HEK293 (cell line): ENCODE measurements around the gene CXCL17.

Experiments
- CTCF ChIA-PET: fragments of 350-600 bp; formaldehyde crosslinking; extraction: SDS; loops from one replicate; lab custom pipeline; 2021; ENCODE audit warnings: antibody characterized with exemption; lab: Yijun Ruan, JAX
- POLR2A ChIA-PET: fragments of 300-600 bp; formaldehyde crosslinking; extraction: SDS; loops from one replicate; lab custom pipeline; 2020; ENCODE audit warnings: antibody characterized with exemption, inconsistent platforms; lab: Yijun Ruan, JAX
- H3K27ac ChIP-seq: fragments of 200-500 bp; sonication (Bioruptor generic); 2 replicates; pipeline ENCODE4 v1.5.1; 2014; ENCODE audit warnings: low read depth, low read length, control low read depth, inconsistent platforms; ENCODE audit errors: extremely low read depth
- H3K36me3 ChIP-seq, 2 experiments: fragments of 200-500 bp in 1 of 2; sonication (Bioruptor generic) in 1 of 2; 1 replicate in 1 of 2; 2 replicates in 1 of 2; pipeline ENCODE4 v1.5.1; 2014 to 2017; ENCODE audit warnings: inconsistent platforms in 2 of 2, low read length in 2 of 2; ENCODE audit not compliant: control insufficient read depth in 2 of 2, insufficient read depth in 1 of 2
- H3K4me1 ChIP-seq: fragments of 200-500 bp; sonication (Bioruptor generic); 2 replicates; pipeline ENCODE4 v1.5.1; 2014; ENCODE audit warnings: mild to moderate bottlenecking, low read length, inconsistent platforms; ENCODE audit not compliant: control insufficient read depth, insufficient read depth
- H3K4me3 ChIP-seq: 2 replicates; pipeline ENCODE4 v1.5.1; 2011; ENCODE audit warnings: low read depth, mild to moderate bottlenecking, control low read depth, low read length, moderate library complexity
- H3K9me3 ChIP-seq: fragments of 200-500 bp; sonication (Bioruptor generic); 2 replicates; pipeline ENCODE4 v1.5.1; 2014; ENCODE audit warnings: low read depth, low read length, inconsistent platforms; ENCODE audit not compliant: control insufficient read depth, insufficient read depth
- CTCF ChIP-seq: fragments of 450-650 bp; formaldehyde crosslinking; IDR thresholded peaks from 2 replicates; pipeline ENCODE4 v1.5.1; 2016; ENCODE audit warnings: missing biosample characterization, missing genetic modification characterization
- IKZF3 ChIP-seq: fragments of 450-650 bp; IDR thresholded peaks from 2 replicates; pipeline ENCODE4 v1.5.0; 2018; ENCODE audit warnings: missing biosample characterization, mild to moderate bottlenecking, missing genetic modification characterization, moderate library complexity
- KLF10 ChIP-seq: fragments of 450-650 bp; IDR thresholded peaks from 2 replicates; pipeline ENCODE4 v1.5.1; 2018; ENCODE audit warnings: missing biosample characterization, mild to moderate bottlenecking, missing genetic modification characterization
- KLF9 ChIP-seq: fragments of 450-650 bp; formaldehyde crosslinking; IDR thresholded peaks from 2 replicates; pipeline ENCODE4 v1.5.1; 2016; ENCODE audit warnings: missing biosample characterization, missing genetic modification characterization, low read depth
- MYNN ChIP-seq: fragments of 450-650 bp; formaldehyde crosslinking; IDR thresholded peaks from 2 replicates; pipeline ENCODE4 v1.5.1; 2016; ENCODE audit warnings: missing biosample characterization, missing genetic modification characterization, borderline replicate concordance
- PRDM2 ChIP-seq: fragments of 450-650 bp; formaldehyde crosslinking; IDR thresholded peaks from 2 replicates; pipeline ENCODE4 v1.5.1; 2016; ENCODE audit warnings: missing biosample characterization, missing genetic modification characterization, borderline replicate concordance
- SCRT2 ChIP-seq: fragments of 450-650 bp; formaldehyde crosslinking; IDR thresholded peaks from 2 replicates; pipeline ENCODE4 v1.5.1; 2016; ENCODE audit warnings: missing biosample characterization, missing genetic modification characterization
- YY2 ChIP-seq: fragments of 450-650 bp; formaldehyde crosslinking; IDR thresholded peaks from 2 replicates; pipeline ENCODE4 v1.5.1; 2016; ENCODE audit warnings: missing biosample characterization, missing genetic modification characterization
- ZBTB7A ChIP-seq: fragments of 450-650 bp; formaldehyde crosslinking; IDR thresholded peaks from 2 replicates; pipeline ENCODE4 v1.5.1; 2016; ENCODE audit warnings: low read depth, missing biosample characterization, missing genetic modification characterization
- ZFP41 ChIP-seq: fragments of 450-650 bp; formaldehyde crosslinking; IDR thresholded peaks from 2 replicates; pipeline ENCODE4 v1.5.1; 2016; ENCODE audit warnings: missing biosample characterization, missing genetic modification characterization, borderline replicate concordance
- ZNF133 ChIP-seq: fragments of 450-650 bp; formaldehyde crosslinking; IDR thresholded peaks from 2 replicates; pipeline ENCODE4 v1.5.1; 2016; ENCODE audit warnings: missing biosample characterization, missing genetic modification characterization
- ZNF174 ChIP-seq: fragments of 450-650 bp; formaldehyde crosslinking; IDR thresholded peaks from 2 replicates; pipeline ENCODE4 v1.5.0; 2017; ENCODE audit warnings: missing biosample characterization, mild to moderate bottlenecking, missing genetic modification characterization
- ZNF324 ChIP-seq: fragments of 450-650 bp; formaldehyde crosslinking; IDR thresholded peaks from 2 replicates; pipeline ENCODE4 v1.5.1; 2016; ENCODE audit warnings: missing biosample characterization, missing genetic modification characterization
- ZNF37A ChIP-seq: fragments of 450-650 bp; IDR thresholded peaks from 2 replicates; pipeline ENCODE4 v1.5.1; 2018; ENCODE audit warnings: missing biosample characterization, missing genetic modification characterization
- ZNF404 ChIP-seq: fragments of 450-650 bp; formaldehyde crosslinking; IDR thresholded peaks from 2 replicates; pipeline ENCODE4 v1.5.1; 2017; ENCODE audit warnings: missing biosample characterization, missing genetic modification characterization
- ZNF473 ChIP-seq: fragments of 450-650 bp; formaldehyde crosslinking; IDR thresholded peaks from 2 replicates; pipeline ENCODE4 v1.5.1; 2017; ENCODE audit warnings: missing biosample characterization, missing genetic modification characterization
- ZNF555 ChIP-seq: fragments of 450-650 bp; formaldehyde crosslinking; conservative IDR thresholded peaks from 2 replicates; pipeline ENCODE4 v1.5.1; 2017; ENCODE audit warnings: missing biosample characterization, mild to moderate bottlenecking, missing genetic modification characterization, inconsistent platforms
- ZNF624 ChIP-seq: fragments of 450-650 bp; formaldehyde crosslinking; IDR thresholded peaks from 2 replicates; pipeline ENCODE4 v1.5.1; 2017; ENCODE audit warnings: missing biosample characterization, missing genetic modification characterization
- ZNF660 ChIP-seq: fragments of 450-650 bp; IDR thresholded peaks from 2 replicates; pipeline ENCODE4 v1.5.1; 2018; ENCODE audit warnings: missing biosample characterization, mild to moderate bottlenecking, missing genetic modification characterization
- ZNF701 ChIP-seq: fragments of 450-650 bp; formaldehyde crosslinking; IDR thresholded peaks from 2 replicates; pipeline ENCODE4 v1.5.1; 2016; ENCODE audit warnings: missing biosample characterization, missing genetic modification characterization
- ZNF777 ChIP-seq: fragments of 450-650 bp; formaldehyde crosslinking; IDR thresholded peaks from 2 replicates; pipeline ENCODE4 v1.5.1; 2017; ENCODE audit warnings: missing biosample characterization, missing genetic modification characterization, borderline replicate concordance
- ZSCAN23 ChIP-seq: fragments of 450-650 bp; formaldehyde crosslinking; IDR thresholded peaks from 2 replicates; pipeline ENCODE4 v1.5.1; 2016; ENCODE audit warnings: missing biosample characterization, missing genetic modification characterization
- ZXDB ChIP-seq: fragments of 450-650 bp; formaldehyde crosslinking; IDR thresholded peaks from 2 replicates; pipeline ENCODE4 v1.5.1; 2016; ENCODE audit warnings: missing biosample characterization, missing genetic modification characterization
- TF ChIP-seq, protein P1 (sequence below): fragments of 450-650 bp; formaldehyde crosslinking; IDR thresholded peaks from 2 replicates; pipeline ENCODE4 v1.5.1; 2016; ENCODE audit warnings: missing biosample characterization, missing genetic modification characterization
- TF ChIP-seq, protein P2 (sequence below): IDR thresholded peaks from 2 replicates; pipeline ENCODE4 v1.6.1; 2011; ENCODE audit warnings: mild to moderate bottlenecking, low read depth, low read length, borderline replicate concordance

CXCL17 gene

GRCh38 chr19:42477117-42477516 lies 34.4 kb upstream of the CXCL17 start (continued):
- TF ChIP-seq ZNF624 (tag by site-specific recombination) (no peak), CTCF (tag by site-specific recombination) (no peak), ZNF555 (tag by site-specific recombination) (no peak), ZNF37A (tag by site-specific recombination) (no peak)

DNA sequence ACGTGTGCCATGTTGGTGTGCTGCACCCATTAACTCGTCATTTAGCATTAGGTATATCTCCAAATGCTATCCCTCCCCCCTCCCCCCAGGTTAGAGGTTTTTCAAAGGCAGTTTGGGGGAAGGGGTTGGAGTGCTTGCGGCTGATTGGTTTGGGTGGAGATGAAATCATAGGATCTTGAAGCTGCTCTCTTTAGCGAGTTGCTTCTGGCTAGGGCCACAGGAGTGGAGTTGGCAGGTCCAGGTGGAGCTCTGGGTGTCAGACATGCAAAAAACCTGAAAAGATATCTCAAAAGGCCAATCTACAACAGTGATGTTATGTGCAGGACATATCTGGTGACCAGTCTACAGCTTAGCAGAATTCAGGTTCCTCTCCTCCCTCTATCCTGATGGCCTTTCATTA lies 32.6 kb upstream of the CXCL17 start:
- Histone ChIP-seq H3K36me3 (no peaks in the 10 kb centered on the region), H3K27ac (no peak overlapping the region), H3K4me1 (peaks cover 15% of the 10 kb centered on the region), H3K4me3 (no peak overlapping the region), H3K9me3 (no peaks in the 10 kb centered on the region)
- ChIA-PET CTCF (interaction anchor here (0.6 to 3.1 kb wide), 9 partner anchors 14 to 769 kb away, joined by 3 to 21 read pairs (median 4); partner anchors contain the start of genes CEACAM1 and CXCL17), POLR2A (no interaction called here)
- TF ChIP-seq SCRT2 (tag by site-specific recombination) (no peak), KLF9 (no peak), MYNN (tag by site-specific recombination) (no peak), PRDM2 (no peak), ZNF660 (no peak)

- Histone ChIP-seq H3K27ac (no peak overlapping the region), H3K36me3 (no peaks in the 10 kb centered on the region), H3K4me1 (peaks cover 12% of the 10 kb centered on the region), H3K9me3 (no peaks in the 10 kb centered on the region), H3K4me3 (no peak overlapping the region)
- CTCF ChIA-PET, result interaction anchor here (0.5 to 3.1 kb wide), 8 partner anchors 13 to 769 kb away, joined by 3 to 21 read pairs (median 4); partner anchors contain the start of genes CEACAM1 and CXCL17
- no peak for TF ChIP-seq ZNF174 (tag by site-specific recombination)
- no peak for TF ChIP-seq ZNF701 (tag by site-specific recombination)
- no peak for TF ChIP-seq ZNF133 (tag by site-specific recombination)
- TF ChIP-seq KLF10, result no peak
- no peak for TF ChIP-seq ZNF324
- TF ChIP-seq ZFP41 (tag by site-specific recombination), result no peak
- TF ChIP-seq ZNF777, result no peak
- TF ChIP-seq, protein P1, sequence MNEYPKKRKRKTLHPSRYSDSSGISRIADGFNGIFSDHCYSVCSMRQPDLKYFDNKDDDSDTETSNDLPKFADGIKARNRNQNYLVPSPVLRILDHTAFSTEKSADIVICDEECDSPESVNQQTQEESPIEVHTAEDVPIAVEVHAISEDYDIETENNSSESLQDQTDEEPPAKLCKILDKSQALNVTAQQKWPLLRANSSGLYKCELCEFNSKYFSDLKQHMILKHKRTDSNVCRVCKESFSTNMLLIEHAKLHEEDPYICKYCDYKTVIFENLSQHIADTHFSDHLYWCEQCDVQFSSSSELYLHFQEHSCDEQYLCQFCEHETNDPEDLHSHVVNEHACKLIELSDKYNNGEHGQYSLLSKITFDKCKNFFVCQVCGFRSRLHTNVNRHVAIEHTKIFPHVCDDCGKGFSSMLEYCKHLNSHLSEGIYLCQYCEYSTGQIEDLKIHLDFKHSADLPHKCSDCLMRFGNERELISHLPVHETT, result no peak
- no peak for TF ChIP-seq ZNF404 (tag by site-specific recombination)
- no peak for TF ChIP-seq IKZF3 (tag by site-specific recombination)
- TF ChIP-seq, protein P2, sequence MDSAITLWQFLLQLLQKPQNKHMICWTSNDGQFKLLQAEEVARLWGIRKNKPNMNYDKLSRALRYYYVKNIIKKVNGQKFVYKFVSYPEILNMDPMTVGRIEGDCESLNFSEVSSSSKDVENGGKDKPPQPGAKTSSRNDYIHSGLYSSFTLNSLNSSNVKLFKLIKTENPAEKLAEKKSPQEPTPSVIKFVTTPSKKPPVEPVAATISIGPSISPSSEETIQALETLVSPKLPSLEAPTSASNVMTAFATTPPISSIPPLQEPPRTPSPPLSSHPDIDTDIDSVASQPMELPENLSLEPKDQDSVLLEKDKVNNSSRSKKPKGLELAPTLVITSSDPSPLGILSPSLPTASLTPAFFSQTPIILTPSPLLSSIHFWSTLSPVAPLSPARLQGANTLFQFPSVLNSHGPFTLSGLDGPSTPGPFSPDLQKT, result no peak
- TF ChIP-seq ZXDB (tag by site-specific recombination), result no peak
- no peak for TF ChIP-seq ZNF473 (tag by site-specific recombination)
- TF ChIP-seq YY2, result no peak
- no peak for TF ChIP-seq ZBTB7A (tag by site-specific recombination)
- no peak for TF ChIP-seq ZSCAN23 (tag by site-specific recombination)
- POLR2A ChIA-PET, result no interaction called here
These were observed 32.0 kb upstream of the CXCL17 start for GRCh38 chr19:42474743-42475142.
